Testis (tissue), 2 donors: ENCODE data around the gene SLC29A3.

ENCODE experiments used
- POLR2A ChIP-seq: fragments of 450-650 bp; IDR thresholded peaks from one replicate; pipeline ENCODE4 v1.6.1; 2017; ENCODE audit warnings: antibody characterized with exemption, mild to moderate bottlenecking, moderate library complexity
- TF ChIP-seq, protein P1 (sequence below), 3 experiments: fragments of 450-650 bp in 2 of 3; fragments of 200-600 bp in 1 of 3; sonication (generic) in 1 of 3; IDR thresholded peaks; one replicate each; pipeline ENCODE4 v1.5.1; 2016 to 2019; ENCODE audit warnings: antibody characterized with exemption in 3 of 3, mild to moderate bottlenecking in 2 of 3, moderate library complexity in 1 of 3

DNA sequence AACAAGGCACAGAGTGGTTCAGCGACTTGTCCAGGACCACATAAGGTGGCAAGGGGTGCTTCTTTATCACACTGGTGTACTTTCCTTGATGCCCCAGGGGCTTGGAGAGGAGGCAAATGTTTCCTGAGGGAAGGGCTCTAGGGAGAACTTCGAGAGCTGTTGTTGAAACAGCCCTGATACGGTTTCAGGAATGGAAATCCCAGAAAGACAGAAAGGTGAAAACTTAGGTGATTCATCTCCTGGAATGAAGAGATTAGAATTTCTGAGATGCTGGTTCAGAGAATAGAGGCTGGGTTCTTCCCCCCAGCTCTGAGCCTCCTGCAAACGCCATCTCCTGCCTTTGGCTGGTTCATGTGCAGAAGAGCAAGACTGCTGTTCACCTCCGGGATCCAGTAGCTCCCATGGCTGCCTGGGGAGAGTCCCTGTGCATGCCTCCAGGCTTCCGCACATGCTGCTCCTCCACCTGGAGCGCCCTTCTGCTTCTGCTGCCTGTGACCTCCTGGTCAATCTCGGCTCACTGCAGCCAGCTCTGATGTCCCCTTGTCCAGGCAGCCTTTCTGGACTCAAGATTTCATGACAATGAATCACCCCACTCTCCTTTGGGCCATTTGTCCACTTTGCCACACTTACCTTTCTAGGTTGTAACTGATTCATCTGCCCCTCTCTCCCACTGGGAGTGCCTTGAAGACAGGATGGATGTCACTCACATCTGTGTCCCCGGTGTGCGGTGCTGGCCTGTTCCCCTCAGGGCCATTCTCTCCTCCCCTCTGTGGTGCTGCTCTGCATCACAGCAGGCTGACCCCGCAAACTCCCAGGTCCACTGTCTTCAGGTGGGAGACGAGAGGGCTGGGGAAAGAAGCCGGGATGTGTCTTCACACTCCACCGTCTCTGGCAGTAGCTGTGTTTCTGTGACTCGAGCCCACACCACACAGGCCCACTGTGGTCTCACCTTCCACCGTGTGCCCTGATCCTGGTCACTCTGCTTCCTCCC, 74.0 kb downstream of the SLC29A3 start:
- TF ChIP-seq, protein P1, sequence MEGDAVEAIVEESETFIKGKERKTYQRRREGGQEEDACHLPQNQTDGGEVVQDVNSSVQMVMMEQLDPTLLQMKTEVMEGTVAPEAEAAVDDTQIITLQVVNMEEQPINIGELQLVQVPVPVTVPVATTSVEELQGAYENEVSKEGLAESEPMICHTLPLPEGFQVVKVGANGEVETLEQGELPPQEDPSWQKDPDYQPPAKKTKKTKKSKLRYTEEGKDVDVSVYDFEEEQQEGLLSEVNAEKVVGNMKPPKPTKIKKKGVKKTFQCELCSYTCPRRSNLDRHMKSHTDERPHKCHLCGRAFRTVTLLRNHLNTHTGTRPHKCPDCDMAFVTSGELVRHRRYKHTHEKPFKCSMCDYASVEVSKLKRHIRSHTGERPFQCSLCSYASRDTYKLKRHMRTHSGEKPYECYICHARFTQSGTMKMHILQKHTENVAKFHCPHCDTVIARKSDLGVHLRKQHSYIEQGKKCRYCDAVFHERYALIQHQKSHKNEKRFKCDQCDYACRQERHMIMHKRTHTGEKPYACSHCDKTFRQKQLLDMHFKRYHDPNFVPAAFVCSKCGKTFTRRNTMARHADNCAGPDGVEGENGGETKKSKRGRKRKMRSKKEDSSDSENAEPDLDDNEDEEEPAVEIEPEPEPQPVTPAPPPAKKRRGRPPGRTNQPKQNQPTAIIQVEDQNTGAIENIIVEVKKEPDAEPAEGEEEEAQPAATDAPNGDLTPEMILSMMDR (IDR thresholded peaks at IDR 0.05), result no peak
- TF ChIP-seq POLR2A, result no peak
